SK-N-SH (cell line): ENCODE results near the gene CCDC89.

Experiments
- EZH2phosphoT487 ChIP-seq: fragments of 200-600 bp; sonication (generic); IDR thresholded peaks from 2 replicates; pipeline ENCODE4 v1.6.1; 2017; ENCODE audit warnings: low read depth, mixed run types, mild to moderate bottlenecking, antibody characterized with exemption, moderate library complexity, borderline replicate concordance
- POLR2AphosphoS5 ChIP-seq: IDR thresholded peaks from 2 replicates; pipeline ENCODE4 v1.6.1; 2012; ENCODE audit warnings: low read depth, low read length
- RCOR1 ChIP-seq: fragments of 150-350 bp; IDR thresholded peaks from 2 replicates; pipeline ENCODE4 v1.6.1; 2017; ENCODE audit warnings: antibody characterized with exemption, low read length
- SMC3 ChIP-seq: IDR thresholded peaks from 2 replicates; pipeline ENCODE4 v1.6.1; 2012; ENCODE audit warnings: low read depth, low read length, improper control_type of control experiment
- TCF12 ChIP-seq: IDR thresholded peaks from 2 replicates; pipeline ENCODE4 v1.4.0; 2012
- YY1 ChIP-seq: IDR thresholded peaks from 2 replicates; pipeline ENCODE4 v1.4.0; 2012; ENCODE audit warnings: low read depth, mild to moderate bottlenecking
- TF ChIP-seq, protein P1 (sequence below): IDR thresholded peaks from 2 replicates; pipeline ENCODE4 v1.4.0; 2012; ENCODE audit warnings: low read depth
- TF ChIP-seq, protein P2 (sequence below): fragments of 200-600 bp; sonication (generic); IDR thresholded peaks from 2 replicates; pipeline ENCODE4 v1.6.1; 2017; ENCODE audit warnings: antibody characterized with exemption, mild to moderate bottlenecking, moderate library complexity
- TF ChIP-seq, protein P3 (sequence below): IDR thresholded peaks from 2 replicates; pipeline ENCODE4 v1.6.1; 2012; ENCODE audit warnings: mild to moderate bottlenecking, low read depth, low read length, moderate library complexity

DNA sequence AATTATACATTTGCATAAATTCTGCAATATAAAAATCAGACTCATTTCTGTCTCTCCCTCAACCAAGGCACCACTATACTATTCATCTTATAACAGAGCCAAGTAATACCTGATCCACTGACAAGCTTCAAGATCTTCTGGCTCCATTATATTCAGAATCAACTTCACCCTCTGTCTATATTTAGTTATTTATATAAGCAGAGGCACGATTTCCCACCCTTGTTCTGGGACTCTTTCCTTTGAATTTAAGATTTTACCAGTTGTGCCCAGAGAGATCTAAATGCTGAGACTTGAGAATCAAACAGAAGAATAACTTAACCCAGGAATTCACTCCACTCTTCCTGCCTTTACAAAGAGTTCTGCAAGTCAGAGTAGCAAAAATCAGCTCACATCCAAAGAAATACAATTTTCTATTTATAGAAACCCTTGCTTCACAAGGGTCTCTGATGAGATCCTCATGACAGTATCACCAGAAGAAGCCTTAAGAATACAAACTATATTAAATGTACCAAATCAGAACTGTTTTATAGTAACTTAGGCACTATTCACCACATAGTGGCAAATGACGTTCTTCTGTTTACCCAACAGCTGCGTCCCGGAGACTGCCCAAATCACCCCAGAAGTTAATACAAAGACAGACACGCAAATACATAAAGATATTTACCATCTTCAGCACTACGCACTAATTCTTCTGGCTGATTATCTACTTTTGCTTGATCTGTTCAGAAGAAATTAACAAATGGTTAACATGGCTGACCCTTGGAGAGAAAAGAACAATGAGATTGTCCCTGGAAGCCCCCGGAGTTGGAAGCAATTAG, 32.3 kb upstream of the CCDC89 start:
- TF ChIP-seq, protein P1, sequence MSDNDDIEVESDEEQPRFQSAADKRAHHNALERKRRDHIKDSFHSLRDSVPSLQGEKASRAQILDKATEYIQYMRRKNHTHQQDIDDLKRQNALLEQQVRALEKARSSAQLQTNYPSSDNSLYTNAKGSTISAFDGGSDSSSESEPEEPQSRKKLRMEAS = no peak
- TF ChIP-seq, protein P2, sequence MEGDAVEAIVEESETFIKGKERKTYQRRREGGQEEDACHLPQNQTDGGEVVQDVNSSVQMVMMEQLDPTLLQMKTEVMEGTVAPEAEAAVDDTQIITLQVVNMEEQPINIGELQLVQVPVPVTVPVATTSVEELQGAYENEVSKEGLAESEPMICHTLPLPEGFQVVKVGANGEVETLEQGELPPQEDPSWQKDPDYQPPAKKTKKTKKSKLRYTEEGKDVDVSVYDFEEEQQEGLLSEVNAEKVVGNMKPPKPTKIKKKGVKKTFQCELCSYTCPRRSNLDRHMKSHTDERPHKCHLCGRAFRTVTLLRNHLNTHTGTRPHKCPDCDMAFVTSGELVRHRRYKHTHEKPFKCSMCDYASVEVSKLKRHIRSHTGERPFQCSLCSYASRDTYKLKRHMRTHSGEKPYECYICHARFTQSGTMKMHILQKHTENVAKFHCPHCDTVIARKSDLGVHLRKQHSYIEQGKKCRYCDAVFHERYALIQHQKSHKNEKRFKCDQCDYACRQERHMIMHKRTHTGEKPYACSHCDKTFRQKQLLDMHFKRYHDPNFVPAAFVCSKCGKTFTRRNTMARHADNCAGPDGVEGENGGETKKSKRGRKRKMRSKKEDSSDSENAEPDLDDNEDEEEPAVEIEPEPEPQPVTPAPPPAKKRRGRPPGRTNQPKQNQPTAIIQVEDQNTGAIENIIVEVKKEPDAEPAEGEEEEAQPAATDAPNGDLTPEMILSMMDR = no peak
- no peak for TF ChIP-seq POLR2AphosphoS5
- no peak for TF ChIP-seq SMC3
- TF ChIP-seq EZH2phosphoT487 = no peak
- TF ChIP-seq, protein P3, sequence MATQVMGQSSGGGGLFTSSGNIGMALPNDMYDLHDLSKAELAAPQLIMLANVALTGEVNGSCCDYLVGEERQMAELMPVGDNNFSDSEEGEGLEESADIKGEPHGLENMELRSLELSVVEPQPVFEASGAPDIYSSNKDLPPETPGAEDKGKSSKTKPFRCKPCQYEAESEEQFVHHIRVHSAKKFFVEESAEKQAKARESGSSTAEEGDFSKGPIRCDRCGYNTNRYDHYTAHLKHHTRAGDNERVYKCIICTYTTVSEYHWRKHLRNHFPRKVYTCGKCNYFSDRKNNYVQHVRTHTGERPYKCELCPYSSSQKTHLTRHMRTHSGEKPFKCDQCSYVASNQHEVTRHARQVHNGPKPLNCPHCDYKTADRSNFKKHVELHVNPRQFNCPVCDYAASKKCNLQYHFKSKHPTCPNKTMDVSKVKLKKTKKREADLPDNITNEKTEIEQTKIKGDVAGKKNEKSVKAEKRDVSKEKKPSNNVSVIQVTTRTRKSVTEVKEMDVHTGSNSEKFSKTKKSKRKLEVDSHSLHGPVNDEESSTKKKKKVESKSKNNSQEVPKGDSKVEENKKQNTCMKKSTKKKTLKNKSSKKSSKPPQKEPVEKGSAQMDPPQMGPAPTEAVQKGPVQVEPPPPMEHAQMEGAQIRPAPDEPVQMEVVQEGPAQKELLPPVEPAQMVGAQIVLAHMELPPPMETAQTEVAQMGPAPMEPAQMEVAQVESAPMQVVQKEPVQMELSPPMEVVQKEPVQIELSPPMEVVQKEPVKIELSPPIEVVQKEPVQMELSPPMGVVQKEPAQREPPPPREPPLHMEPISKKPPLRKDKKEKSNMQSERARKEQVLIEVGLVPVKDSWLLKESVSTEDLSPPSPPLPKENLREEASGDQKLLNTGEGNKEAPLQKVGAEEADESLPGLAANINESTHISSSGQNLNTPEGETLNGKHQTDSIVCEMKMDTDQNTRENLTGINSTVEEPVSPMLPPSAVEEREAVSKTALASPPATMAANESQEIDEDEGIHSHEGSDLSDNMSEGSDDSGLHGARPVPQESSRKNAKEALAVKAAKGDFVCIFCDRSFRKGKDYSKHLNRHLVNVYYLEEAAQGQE = no peak
- TF ChIP-seq RCOR1 = no peak
- no peak for TF ChIP-seq YY1
- no peak for TF ChIP-seq TCF12
